Epithelial cell of esophagus (primary cell): ENCODE results near the gene TCIRG1.
A peak's percentile ranks its signal among the peaks of the same experiment; 100 is the strongest.

Source experiments
- DNase-seq: peaks from one replicate; pipeline ENCODE4 v3.0.0; 2010; ENCODE audit warnings: low read depth
- H3K4me3 ChIP-seq: 2 replicates; pipeline ENCODE4 v1.5.1; 2011; ENCODE audit warnings: mild to moderate bottlenecking, low read length, control low read depth
- TF ChIP-seq, protein P1 (sequence below): IDR thresholded peaks from 2 replicates; pipeline ENCODE4 v1.5.1; 2011; ENCODE audit warnings: low read depth, mild to moderate bottlenecking, low read length, control low read depth, inconsistent platforms; ENCODE audit not compliant: insufficient read depth; ENCODE audit errors: missing control alignments

Gene TCIRG1

DNA sequence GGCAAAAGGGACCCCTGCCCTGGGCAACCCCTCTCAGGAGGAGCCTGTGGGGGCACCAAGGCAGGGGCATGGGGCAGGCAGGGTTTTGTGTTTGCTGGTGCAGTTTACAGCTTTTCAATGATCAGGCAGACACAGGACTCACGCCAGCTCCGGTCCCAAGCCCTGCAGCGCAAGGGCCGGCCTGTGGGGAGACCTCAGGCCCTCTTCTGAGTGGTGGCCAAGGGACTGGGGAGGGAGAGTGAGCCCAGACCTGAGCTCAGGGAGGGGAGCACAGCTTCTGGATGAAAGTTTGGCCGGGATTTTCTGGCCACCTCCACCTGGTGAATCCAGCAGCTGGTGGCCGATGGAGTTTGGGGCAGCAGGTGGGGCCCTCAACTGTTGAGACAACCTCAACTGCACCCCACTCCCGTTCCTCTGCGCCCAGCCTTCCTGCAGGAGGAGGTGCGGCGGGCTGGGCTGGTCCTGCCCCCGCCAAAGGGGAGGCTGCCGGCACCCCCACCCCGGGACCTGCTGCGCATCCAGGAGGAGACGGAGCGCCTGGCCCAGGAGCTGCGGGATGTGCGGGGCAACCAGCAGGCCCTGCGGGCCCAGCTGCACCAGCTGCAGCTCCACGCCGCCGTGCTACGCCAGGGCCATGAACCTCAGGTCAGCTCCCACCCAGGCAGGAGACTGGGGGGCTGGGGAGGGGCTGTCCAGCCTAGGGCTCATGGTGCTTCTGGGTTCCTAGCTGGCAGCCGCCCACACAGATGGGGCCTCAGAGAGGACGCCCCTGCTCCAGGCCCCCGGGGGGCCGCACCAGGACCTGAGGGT, 3.6 kb downstream of the TCIRG1 start:
- no peak overlapping the region for H3K4me3 ChIP-seq
- no peak for DNase-seq
- TF ChIP-seq, protein P1, sequence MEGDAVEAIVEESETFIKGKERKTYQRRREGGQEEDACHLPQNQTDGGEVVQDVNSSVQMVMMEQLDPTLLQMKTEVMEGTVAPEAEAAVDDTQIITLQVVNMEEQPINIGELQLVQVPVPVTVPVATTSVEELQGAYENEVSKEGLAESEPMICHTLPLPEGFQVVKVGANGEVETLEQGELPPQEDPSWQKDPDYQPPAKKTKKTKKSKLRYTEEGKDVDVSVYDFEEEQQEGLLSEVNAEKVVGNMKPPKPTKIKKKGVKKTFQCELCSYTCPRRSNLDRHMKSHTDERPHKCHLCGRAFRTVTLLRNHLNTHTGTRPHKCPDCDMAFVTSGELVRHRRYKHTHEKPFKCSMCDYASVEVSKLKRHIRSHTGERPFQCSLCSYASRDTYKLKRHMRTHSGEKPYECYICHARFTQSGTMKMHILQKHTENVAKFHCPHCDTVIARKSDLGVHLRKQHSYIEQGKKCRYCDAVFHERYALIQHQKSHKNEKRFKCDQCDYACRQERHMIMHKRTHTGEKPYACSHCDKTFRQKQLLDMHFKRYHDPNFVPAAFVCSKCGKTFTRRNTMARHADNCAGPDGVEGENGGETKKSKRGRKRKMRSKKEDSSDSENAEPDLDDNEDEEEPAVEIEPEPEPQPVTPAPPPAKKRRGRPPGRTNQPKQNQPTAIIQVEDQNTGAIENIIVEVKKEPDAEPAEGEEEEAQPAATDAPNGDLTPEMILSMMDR: no peak

DNA sequence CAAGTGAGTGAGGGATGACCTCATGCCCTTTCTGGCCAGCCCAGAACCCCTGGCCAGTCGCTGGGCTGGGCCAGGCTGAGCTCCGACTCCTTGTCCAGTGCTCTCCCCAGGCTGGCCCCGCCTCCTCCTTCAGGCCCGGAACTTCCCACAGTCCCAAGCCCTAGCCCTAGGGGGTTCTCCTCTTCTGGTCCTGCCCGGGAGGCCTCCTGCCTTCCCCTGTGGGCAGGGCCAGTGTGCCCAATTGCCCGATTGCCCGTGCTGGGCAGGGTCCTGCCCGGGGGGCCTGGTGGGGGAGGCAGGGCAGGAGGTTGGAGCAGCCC, 4.2 kb downstream of the TCIRG1 start:
- no peak for DNase-seq
- H3K4me3 ChIP-seq: no peak overlapping the region
- TF ChIP-seq, protein P1: no peak

DNA sequence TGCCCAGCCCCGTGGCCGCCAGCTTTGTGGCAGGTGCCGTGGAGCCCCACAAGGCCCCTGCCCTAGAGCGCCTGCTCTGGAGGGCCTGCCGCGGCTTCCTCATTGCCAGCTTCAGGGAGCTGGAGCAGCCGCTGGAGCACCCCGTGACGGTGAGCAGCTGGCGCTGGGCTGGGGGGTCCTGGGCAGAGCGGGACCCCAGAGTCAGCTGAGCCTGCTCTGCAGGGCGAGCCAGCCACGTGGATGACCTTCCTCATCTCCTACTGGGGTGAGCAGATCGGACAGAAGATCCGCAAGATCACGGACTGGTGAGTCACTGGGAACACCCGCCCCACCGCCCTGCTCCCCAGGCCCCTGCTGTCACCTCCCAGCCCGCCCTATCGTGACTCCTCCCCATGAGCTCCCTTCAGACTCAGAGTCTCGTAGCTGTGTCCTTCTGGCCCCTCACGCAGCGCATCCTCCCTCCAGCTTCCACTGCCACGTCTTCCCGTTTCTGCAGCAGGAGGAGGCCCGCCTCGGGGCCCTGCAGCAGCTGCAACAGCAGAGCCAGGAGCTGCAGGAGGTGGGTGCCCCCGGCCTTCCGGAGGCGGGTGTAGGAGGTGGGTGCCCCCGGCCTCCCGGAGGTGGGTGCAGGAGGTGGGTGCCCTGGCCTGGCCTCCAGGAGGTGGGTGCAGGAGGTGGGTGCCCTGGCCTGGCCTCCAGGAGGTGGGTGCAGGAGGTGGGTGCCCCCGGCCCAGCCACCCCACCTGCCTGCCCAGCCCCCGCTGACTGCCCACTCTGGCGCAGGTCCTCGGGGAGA, 4.7 kb downstream of the TCIRG1 start:
- H3K4me3 ChIP-seq: no peak overlapping the region
- DNase-seq: no peak
- TF ChIP-seq, protein P1: no peak

DNA sequence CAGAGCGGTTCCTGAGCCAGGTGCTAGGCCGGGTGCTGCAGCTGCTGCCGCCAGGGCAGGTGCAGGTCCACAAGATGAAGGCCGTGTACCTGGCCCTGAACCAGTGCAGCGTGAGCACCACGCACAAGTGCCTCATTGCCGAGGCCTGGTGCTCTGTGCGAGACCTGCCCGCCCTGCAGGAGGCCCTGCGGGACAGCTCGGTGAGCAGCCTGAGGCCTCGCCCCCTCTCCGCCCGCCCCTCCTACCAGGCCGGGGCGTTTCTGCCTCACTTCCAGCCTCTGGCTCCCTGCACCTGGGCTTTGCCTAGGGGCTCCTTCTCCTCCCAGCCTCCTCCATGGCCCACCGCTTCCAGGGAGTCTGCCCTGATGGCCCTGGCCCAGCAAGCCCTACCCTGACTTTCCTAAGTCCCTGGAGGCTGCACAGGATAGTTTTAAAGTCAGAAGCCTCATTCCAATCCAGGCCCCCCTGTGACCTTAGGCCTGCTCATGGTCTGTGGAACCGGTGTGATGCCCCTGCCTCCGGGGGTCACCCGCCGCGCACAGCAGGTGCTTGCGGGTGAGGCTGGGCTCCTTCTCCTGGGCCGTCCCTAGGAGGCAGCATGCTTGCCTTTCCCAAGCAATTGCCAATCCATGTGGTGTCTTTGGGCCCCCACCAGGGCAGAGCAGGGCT, 5.5 kb downstream of the TCIRG1 start:
- no peak overlapping the region for H3K4me3 ChIP-seq
- DNase-seq: no peak
- TF ChIP-seq, protein P1: no peak

DNA sequence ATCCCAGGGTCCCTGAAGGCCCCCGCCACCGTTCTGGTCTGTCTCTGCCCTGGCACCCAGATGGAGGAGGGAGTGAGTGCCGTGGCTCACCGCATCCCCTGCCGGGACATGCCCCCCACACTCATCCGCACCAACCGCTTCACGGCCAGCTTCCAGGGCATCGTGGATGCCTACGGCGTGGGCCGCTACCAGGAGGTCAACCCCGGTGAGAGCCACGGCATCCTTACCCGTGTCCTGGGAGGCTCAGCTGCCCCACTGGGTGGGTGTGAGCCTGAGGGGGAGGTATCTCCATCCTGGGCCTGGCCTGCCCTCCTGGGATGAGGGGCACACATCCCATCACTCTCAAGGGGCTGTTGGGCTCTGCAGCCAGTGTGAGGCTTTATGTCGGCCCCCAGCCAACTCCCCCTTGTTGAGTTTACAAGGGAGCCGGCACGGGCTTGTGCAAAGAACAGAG, 6.1 kb downstream of the TCIRG1 start:
- TF ChIP-seq, protein P1: no peak
- no peak overlapping the region for H3K4me3 ChIP-seq
- DNase-seq: no peak

DNA sequence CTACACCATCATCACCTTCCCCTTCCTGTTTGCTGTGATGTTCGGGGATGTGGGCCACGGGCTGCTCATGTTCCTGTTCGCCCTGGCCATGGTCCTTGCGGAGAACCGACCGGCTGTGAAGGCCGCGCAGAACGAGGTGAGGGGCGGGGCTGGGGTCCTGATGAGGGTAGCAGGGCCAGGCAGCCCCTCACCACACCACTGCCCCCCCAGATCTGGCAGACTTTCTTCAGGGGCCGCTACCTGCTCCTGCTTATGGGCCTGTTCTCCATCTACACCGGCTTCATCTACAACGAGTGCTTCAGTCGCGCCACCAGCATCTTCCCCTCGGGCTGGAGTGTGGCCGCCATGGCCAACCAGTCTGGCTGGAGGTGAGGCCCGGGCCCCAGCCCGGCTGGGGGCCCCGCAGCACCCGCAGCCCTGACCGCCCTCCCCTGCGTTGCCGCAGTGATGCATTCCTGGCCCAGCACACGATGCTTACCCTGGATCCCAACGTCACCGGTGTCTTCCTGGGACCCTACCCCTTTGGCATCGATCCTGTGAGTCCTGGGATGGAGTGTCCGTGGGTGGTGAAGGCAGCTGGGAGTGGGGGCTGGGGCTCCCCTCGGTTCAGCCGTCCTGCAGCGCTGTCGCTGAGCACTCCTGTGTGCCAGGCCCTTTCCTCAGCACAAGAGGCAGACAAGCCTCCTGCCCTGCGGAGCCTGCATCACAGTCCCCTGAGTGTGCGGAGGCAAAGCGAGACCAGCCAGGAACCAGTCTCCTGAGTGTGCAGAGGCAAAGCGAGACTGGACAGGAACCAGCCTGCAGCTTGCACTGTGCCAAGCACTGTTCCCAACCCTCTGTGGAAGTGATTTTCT, 8.8 kb downstream of the TCIRG1 start:
- TF ChIP-seq, protein P1: no peak
- H3K4me3 ChIP-seq: no peak overlapping the region
- DNase-seq: peak; percentile 63
